Karpas-422 (cell line): ENCODE data around the gene EFCAB13. TPM values are rescaled to one million over a fixed set of nuclear protein-coding genes. Genes with fewer than 3 reads are reported as not detected.
"Not testable (repeated sequence)": the region's sequence is repeated elsewhere in the genome, so short reads cannot be mapped to it uniquely, and the experiment has no call there.

Experiments used
- DNase-seq: peaks from one replicate; pipeline ENCODE4 v3.0.0-alpha.2; 2015
- H2AFZ ChIP-seq: fragments of 200-600 bp; sonication (generic); 2 replicates; pipeline ENCODE4 v1.6.1; 2014; ENCODE audit warnings: antibody characterized with exemption, low read length, mixed read lengths
- H3K27ac ChIP-seq: fragments of 200-600 bp; sonication (generic); 2 replicates; pipeline ENCODE4 v1.5.1; 2014; ENCODE audit warnings: mild to moderate bottlenecking, low read length, moderate library complexity
- H3K27me3 ChIP-seq: fragments of 200-600 bp; sonication (generic); 2 replicates; pipeline ENCODE4 v1.6.1; 2014; ENCODE audit warnings: low read length, mixed read lengths
- H3K36me3 ChIP-seq: fragments of 200-600 bp; sonication (generic); 2 replicates; pipeline ENCODE4 v1.6.1; 2014; ENCODE audit warnings: low read length, mixed read lengths; ENCODE audit not compliant: insufficient read depth
- H3K4me1 ChIP-seq: fragments of 200-600 bp; sonication (generic); 2 replicates; pipeline ENCODE4 v1.6.1; 2014; ENCODE audit warnings: mild to moderate bottlenecking, low read length, mixed read lengths
- H3K4me2 ChIP-seq: fragments of 200-600 bp; sonication (generic); 2 replicates; pipeline ENCODE4 v1.6.1; 2014; ENCODE audit warnings: low read length, low read depth, mild to moderate bottlenecking; ENCODE audit not compliant: poor library complexity, severe bottlenecking
- H3K4me3 ChIP-seq: fragments of 200-600 bp; sonication (generic); 2 replicates; pipeline ENCODE4 v1.5.1; 2014; ENCODE audit warnings: mild to moderate bottlenecking, antibody characterized with exemption, low read length, mixed read lengths
- H3K79me2 ChIP-seq: fragments of 200-600 bp; sonication (generic); 2 replicates; pipeline ENCODE4 v1.6.1; 2014; ENCODE audit warnings: mild to moderate bottlenecking, low read length, mixed read lengths
- H3K9ac ChIP-seq: fragments of 200-600 bp; sonication (generic); 2 replicates; pipeline ENCODE4 v1.6.0; 2014; ENCODE audit warnings: low read length
- H3K9me2 ChIP-seq: fragments of 200-600 bp; sonication (generic), shearing (Covaris generic); replicated peaks from 2 replicates; pipeline ENCODE4 v1.6.0; 2014; ENCODE audit warnings: mild to moderate bottlenecking, low read length, moderate library complexity; ENCODE audit not compliant: insufficient read depth
- H3K9me3 ChIP-seq: fragments of 300-700, 200-600 bp; sonication (generic); 2 replicates; pipeline ENCODE4 v1.6.1; 2014; ENCODE audit warnings: low read length, mixed read lengths
- H4K20me1 ChIP-seq: fragments of 200-600 bp; sonication (generic); 2 replicates; pipeline ENCODE4 v1.6.1; 2014; ENCODE audit warnings: mild to moderate bottlenecking, antibody characterized with exemption, low read length, low read depth; ENCODE audit not compliant: insufficient read depth
- total RNA-seq: library from RNA; depleted of rRNA; stranded (reverse); fragments of >200 nt; shearing (Covaris generic); gene quantifications from 2 replicates; pipeline ENCODE4 v1.2.3, GENCODE V29; 2014; ENCODE audit warnings: low replicate concordance

EFCAB13 gene
- total RNA-seq, 1 experiment from 2014 or later, result 1.0 TPM

- no peak overlapping the region for H3K4me3 ChIP-seq
- H3K36me3 ChIP-seq, result no peaks in the 10 kb centered on the region
- no peak overlapping the region for H3K9ac ChIP-seq
- no peak for DNase-seq
- H3K79me2 ChIP-seq, result no peaks in the 10 kb centered on the region
- no peaks in the 10 kb centered on the region for H3K27me3 ChIP-seq
- H4K20me1 ChIP-seq, result no peaks in the 10 kb centered on the region
- no peak overlapping the region for H3K27ac ChIP-seq
- no peaks in the 10 kb centered on the region for H3K9me2 ChIP-seq
- H3K4me1 ChIP-seq, result no peaks in the 10 kb centered on the region
- no peak overlapping the region for H2AFZ ChIP-seq
- H3K9me3 ChIP-seq, result peaks cover 3% of the 10 kb centered on the region; the same call in 1 of the 2 replicates
- no peak overlapping the region for H3K4me2 ChIP-seq
Observed at GRCh38 chr17:47367257-47367656, 43.5 kb downstream of the EFCAB13 start.

- H3K4me1 ChIP-seq, result no peaks in the 10 kb centered on the region
- no peaks in the 10 kb centered on the region for H3K36me3 ChIP-seq
- no peaks in the 10 kb centered on the region for H4K20me1 ChIP-seq
- no peak overlapping the region for H3K27ac ChIP-seq
- H3K9me2 ChIP-seq, result no peaks in the 10 kb centered on the region
- no peaks in the 10 kb centered on the region for H3K79me2 ChIP-seq
- no peak overlapping the region for H2AFZ ChIP-seq
- H3K4me2 ChIP-seq, result no peak overlapping the region
- no peaks in the 10 kb centered on the region for H3K27me3 ChIP-seq
- H3K9ac ChIP-seq, result no peak overlapping the region
- H3K4me3 ChIP-seq, result no peak overlapping the region
- DNase-seq, result no peak
- peaks cover 11% of the 10 kb centered on the region; the same call in 1 of the 2 replicates for H3K9me3 ChIP-seq
Observed at GRCh38 chr17:47368262-47368661, 44.5 kb downstream of the EFCAB13 start.

DNA sequence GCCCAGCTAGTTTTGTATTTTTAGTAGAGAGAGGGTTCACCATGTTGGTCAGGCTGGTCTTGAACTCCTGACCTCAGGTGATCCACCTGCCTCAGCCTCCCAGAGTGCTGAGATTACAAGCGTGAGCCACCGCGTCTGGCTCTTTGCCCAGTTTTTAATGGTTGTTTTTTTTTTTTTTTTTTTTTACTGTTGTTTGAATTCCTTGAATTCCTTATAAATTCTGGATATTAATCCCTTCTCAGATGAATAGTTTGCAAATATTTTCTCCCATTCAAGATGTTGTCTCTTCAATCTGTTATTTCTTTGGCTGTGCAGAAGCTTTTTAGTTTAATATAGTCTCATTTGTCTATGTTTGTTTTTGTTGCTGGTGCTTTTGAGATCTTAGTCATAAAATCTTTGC, 47.1 kb downstream of the EFCAB13 start:
- H3K4me1 ChIP-seq, DNase-seq, H3K36me3 ChIP-seq, H3K9ac ChIP-seq, H3K9me2 ChIP-seq, H3K4me3 ChIP-seq, H3K4me2 ChIP-seq, H4K20me1 ChIP-seq, H3K27me3 ChIP-seq, H3K79me2 ChIP-seq, H2AFZ ChIP-seq, H3K27ac ChIP-seq: not testable (repeated sequence)
- peaks cover 12% of the 10 kb centered on the region; the same call in 1 of the 2 replicates for H3K9me3 ChIP-seq

GRCh38 chr17:47373002-47373401, 49.2 kb downstream of the EFCAB13 start:
- Histone ChIP-seq H4K20me1 (no peaks in the 10 kb centered on the region), H3K36me3 (no peaks in the 10 kb centered on the region), H3K27me3 (no peaks in the 10 kb centered on the region), H3K79me2 (no peaks in the 10 kb centered on the region), H3K4me1 (no peaks in the 10 kb centered on the region), H3K4me3 (no peak overlapping the region), H3K9me3 (peaks cover 12% of the 10 kb centered on the region; the same call in 1 of the 2 replicates), H3K27ac (no peak overlapping the region), H3K4me2 (no peak overlapping the region), H2AFZ (no peak overlapping the region), H3K9ac (no peak overlapping the region), H3K9me2 (no peaks in the 10 kb centered on the region)
- no peak for DNase-seq

DNA sequence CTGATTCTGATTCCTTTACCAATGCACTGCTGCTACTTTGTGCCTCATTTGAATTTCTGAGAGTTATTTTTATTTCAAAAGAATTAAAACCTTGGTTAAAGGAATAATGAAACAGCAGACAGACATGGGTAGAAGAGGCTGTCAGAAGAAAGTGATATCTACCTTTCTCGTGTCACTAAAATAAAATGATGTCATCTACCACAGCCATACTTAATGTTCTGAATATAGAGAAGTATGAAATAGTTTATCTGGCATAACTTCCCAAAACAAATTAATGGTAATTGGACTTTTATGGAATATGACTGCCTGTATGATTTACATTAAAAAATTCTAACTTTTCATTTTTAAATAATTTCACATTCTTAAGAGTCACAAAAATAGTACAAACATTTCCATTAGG, 52.5 kb downstream of the EFCAB13 start:
- Histone ChIP-seq H3K9ac (no peak overlapping the region), H3K79me2 (no peaks in the 10 kb centered on the region), H2AFZ (no peak overlapping the region), H3K27ac (no peak overlapping the region), H3K4me2 (no peak overlapping the region), H3K36me3 (no peaks in the 10 kb centered on the region), H3K4me3 (no peak overlapping the region), H4K20me1 (no peaks in the 10 kb centered on the region), H3K9me3 (peaks cover 12% of the 10 kb centered on the region; the same call in 1 of the 2 replicates), H3K27me3 (no peaks in the 10 kb centered on the region), H3K4me1 (no peaks in the 10 kb centered on the region), H3K9me2 (no peaks in the 10 kb centered on the region)
- DNase-seq, result no peak

- Histone ChIP-seq H2AFZ (no peak overlapping the region), H3K79me2 (no peaks in the 10 kb centered on the region), H3K9me3 (no peaks in the 10 kb centered on the region), H3K9ac (no peak overlapping the region), H3K9me2 (no peaks in the 10 kb centered on the region), H3K4me1 (no peaks in the 10 kb centered on the region), H3K27ac (no peak overlapping the region), H3K4me2 (no peak overlapping the region), H3K27me3 (no peaks in the 10 kb centered on the region), H4K20me1 (no peaks in the 10 kb centered on the region), H3K36me3 (no peaks in the 10 kb centered on the region), H3K4me3 (no peak overlapping the region)
- DNase-seq, result no peak
Observed at GRCh38 chr17:47388825-47389224, 65.1 kb downstream of the EFCAB13 start.

DNA sequence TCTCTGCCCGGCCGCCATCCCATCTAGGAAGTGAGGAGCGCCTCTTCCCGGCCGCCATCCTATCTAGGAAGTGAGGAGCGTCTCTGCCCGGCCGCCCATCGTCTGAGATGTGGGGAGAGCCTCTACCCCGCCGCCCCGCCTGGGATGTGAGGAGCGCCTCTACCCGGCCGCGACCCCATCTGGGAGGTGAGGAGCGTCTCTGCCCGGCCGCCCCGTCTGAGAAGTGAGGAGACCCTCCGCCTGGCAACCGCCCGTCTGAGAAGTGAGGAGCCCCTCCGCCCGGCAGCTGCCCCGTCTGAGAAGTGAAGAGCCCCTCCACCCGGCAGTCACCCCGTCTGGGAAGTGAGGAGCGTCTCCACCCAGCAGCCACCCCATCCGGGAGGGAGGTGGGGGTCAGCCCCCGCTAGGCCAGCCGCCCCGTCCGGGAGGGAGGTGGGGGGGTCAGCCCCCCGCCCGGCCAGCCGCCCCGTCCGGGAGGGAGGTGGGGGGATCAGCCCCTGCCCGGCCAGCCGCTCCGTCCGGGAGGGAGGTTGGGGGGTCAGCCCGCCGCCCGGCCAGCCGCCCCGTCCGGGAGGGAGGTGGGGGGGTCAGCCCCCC, 73.9 kb downstream of the EFCAB13 start:
- H3K9me2 ChIP-seq, H3K79me2 ChIP-seq, H3K36me3 ChIP-seq, H3K27ac ChIP-seq, H4K20me1 ChIP-seq, H3K4me3 ChIP-seq, H2AFZ ChIP-seq, H3K9ac ChIP-seq, DNase-seq, H3K4me2 ChIP-seq, H3K27me3 ChIP-seq, H3K4me1 ChIP-seq, H3K9me3 ChIP-seq: not testable (repeated sequence)

DNA sequence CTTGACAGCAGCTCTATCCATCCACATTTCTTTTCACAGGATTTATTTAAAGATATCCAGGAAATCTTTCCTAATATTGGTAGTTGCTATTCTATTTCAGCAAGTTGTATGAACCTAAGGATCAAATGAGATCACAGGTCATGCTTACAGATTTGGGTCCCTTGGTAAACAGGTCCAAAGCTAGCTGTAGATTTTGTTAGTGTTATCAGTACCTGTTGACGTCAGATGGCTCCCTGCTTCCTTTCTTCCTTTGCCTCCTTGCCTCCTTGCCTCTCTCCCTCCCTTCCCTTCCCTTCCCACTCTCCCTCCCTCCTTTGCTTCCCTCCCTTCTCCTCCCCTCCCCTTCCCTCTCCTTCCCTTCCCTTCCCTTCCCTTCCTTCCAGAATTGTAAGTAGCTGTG, 76.6 kb downstream of the EFCAB13 start:
- no peak overlapping the region for H3K4me3 ChIP-seq
- no peaks in the 10 kb centered on the region for H3K9me3 ChIP-seq
- H3K4me2 ChIP-seq, result no peak overlapping the region
- peaks cover 15% of the 10 kb centered on the region for H3K4me1 ChIP-seq
- H3K9ac ChIP-seq, result no peak overlapping the region
- no peaks in the 10 kb centered on the region for H4K20me1 ChIP-seq
- no peaks in the 10 kb centered on the region for H3K27me3 ChIP-seq
- H3K27ac ChIP-seq, result no peak overlapping the region
- no peak for DNase-seq
- H3K9me2 ChIP-seq, result no peaks in the 10 kb centered on the region
- no peaks in the 10 kb centered on the region for H3K79me2 ChIP-seq
- H2AFZ ChIP-seq, result no peak overlapping the region
- no peaks in the 10 kb centered on the region for H3K36me3 ChIP-seq

DNA sequence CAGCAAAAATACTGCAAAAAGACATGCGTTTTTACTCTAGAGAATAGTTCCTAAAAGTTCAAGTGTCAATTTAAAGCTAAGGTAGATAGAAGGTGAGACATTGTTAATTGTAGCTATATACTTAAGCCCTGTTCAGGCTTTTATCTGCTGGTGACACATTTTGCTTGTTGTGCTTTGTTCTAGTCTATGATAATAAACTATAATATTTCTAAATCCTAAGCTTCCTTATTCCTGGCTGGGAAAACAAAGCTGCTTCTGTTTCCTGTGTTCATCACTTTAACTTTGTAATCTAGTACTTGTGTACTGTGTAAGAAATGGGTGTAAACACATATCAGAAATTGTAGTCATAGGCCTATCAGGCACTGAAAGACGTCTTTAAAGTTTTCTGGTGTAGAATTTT, 77.3 kb downstream of the EFCAB13 start:
- no peaks in the 10 kb centered on the region for H3K9me3 ChIP-seq
- H4K20me1 ChIP-seq, result no peaks in the 10 kb centered on the region
- no peaks in the 10 kb centered on the region for H3K9me2 ChIP-seq
- H3K27ac ChIP-seq, result no peak overlapping the region
- no peaks in the 10 kb centered on the region for H3K36me3 ChIP-seq
- no peak overlapping the region for H3K4me2 ChIP-seq
- no peaks in the 10 kb centered on the region for H3K79me2 ChIP-seq
- peaks cover 15% of the 10 kb centered on the region for H3K4me1 ChIP-seq
- no peaks in the 10 kb centered on the region for H3K27me3 ChIP-seq
- no peak overlapping the region for H2AFZ ChIP-seq
- no peak overlapping the region for H3K4me3 ChIP-seq
- DNase-seq, result no peak
- no peak overlapping the region for H3K9ac ChIP-seq
